SK-N-SH (cell line): Measurements from ENCODE around the gene SERPINA1.

Experiments used
- CTCF ChIP-seq: fragments of 200-600 bp; sonication (generic); IDR thresholded peaks from 2 replicates; pipeline ENCODE4 v1.6.1; 2017; ENCODE audit warnings: antibody characterized with exemption, mild to moderate bottlenecking, moderate library complexity
- EP300 ChIP-seq, 2 experiments: IDR thresholded peaks; 2 replicates each; pipeline versions ENCODE4 v1.4.0 to v1.6.1; 2012; ENCODE audit warnings: borderline replicate concordance in 1 of 2, low read depth in 1 of 2, low read length in 1 of 2
- EZH2phosphoT487 ChIP-seq: fragments of 200-600 bp; sonication (generic); IDR thresholded peaks from 2 replicates; pipeline ENCODE4 v1.6.1; 2017; ENCODE audit warnings: low read depth, mixed run types, mild to moderate bottlenecking, antibody characterized with exemption, moderate library complexity, borderline replicate concordance
- FOXJ3 ChIP-seq: sonication (generic); formaldehyde crosslinking; IDR thresholded peaks from 2 replicates; pipeline ENCODE4 v1.5.1; 2020; ENCODE audit warnings: mild to moderate bottlenecking, missing genetic modification reagents
- JUND ChIP-seq: IDR thresholded peaks from 2 replicates; pipeline ENCODE4 v1.4.0; 2012
- RXRA ChIP-seq: IDR thresholded peaks from 2 replicates; pipeline ENCODE4 v1.4.0; 2012; ENCODE audit warnings: low read depth, mild to moderate bottlenecking, borderline replicate concordance
- SIN3A ChIP-seq: IDR thresholded peaks from 2 replicates; pipeline ENCODE4 v1.6.1; 2012; ENCODE audit warnings: low read depth, mild to moderate bottlenecking, low read length, moderate library complexity, borderline replicate concordance

DNA sequence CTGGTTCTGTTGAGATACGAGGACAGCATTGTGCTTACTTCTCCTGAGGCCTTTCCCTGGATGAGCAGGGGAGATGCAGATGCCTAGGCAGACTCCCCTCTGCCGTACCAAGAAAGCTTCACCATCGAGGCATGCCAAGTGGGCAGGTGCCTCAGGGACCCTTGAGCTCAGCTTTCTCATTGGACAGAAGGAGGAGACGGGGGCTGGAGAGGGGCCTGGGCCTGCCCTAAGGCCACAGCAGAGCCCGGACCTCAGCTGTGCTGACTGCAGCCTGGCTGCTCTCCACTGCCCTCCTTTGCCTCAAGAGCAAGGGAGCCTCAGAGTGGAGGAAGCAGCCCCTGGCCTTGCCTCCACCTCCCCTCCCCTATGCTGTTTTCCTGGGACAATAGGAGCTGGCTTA, 23.4 kb downstream of the SERPINA1 start:
- TF ChIP-seq RXRA (no peak), EP300 (IDR thresholded peaks at IDR 0.05; ENCODE audit: borderline replicate concordance in 1 of 2, low read depth in 1 of 2, low read length in 1 of 2) (no peak), FOXJ3 (CRISPR knock-in tag) (no peak), CTCF (no peak), EZH2phosphoT487 (no peak), JUND (no peak), SIN3A (no peak)
